ENCODE measurements around the gene TERF2IP.

- TF ChIP-seq EZH2phosphoT487 (IDR thresholded peaks at IDR 0.05; ENCODE audit: insufficient read depth, low read depth) (no peak), EZH2 (IDR thresholded peaks at IDR 0.05; ENCODE audit: insufficient read depth, poor library complexity, severe bottlenecking) (no peak)
These were observed 33.3 kb upstream of the TERF2IP start for GRCh38 chr16:75614066-75614897.

Data from GM23248 (cell line).